ENCODE measurements around the gene TPPP2.
"Not testable (repeated sequence)": the region's sequence is repeated elsewhere in the genome, so short reads cannot be mapped to it uniquely, and the experiment has no call there.

TPPP2 gene

GRCh38 chr14:21039585-21040369, 9.8 kb downstream of the TPPP2 start:
- peak; percentile 63 for DNase-seq

- DNase-seq, result no peak
These were observed 10.4 kb downstream of the TPPP2 start for GRCh38 chr14:21040370-21040925.

GRCh38 chr14:21040941-21041340, 10.9 kb downstream of the TPPP2 start:
- DNase-seq, result not testable (repeated sequence)

GRCh38 chr14:21041676-21042433, 11.8 kb downstream of the TPPP2 start, which contains the start of gene RNASE7:
Gene RNASE7 (plus strand): TSS chr14:21042362. CDS start chr14:21042993, 631 bp downstream.
- no peak for DNase-seq

- no peak for DNase-seq
These were observed 12.9 kb downstream of the TPPP2 start for GRCh38 chr14:21042918-21043317.

GRCh38 chr14:21043387-21043973, 13.5 kb downstream of the TPPP2 start:
- no peak for DNase-seq

- peak; percentile 81 for DNase-seq
These were observed 14.1 kb downstream of the TPPP2 start for GRCh38 chr14:21043974-21044618.

- no peak for DNase-seq
These were observed 17.4 kb downstream of the TPPP2 start for GRCh38 chr14:21047378-21047781.

- no peak for DNase-seq
These were observed 18.6 kb downstream of the TPPP2 start for GRCh38 chr14:21048638-21049037.

- no peak for DNase-seq
These were observed 19.3 kb downstream of the TPPP2 start for GRCh38 chr14:21049271-21049673.

GRCh38 chr14:21050597-21050996, 20.6 kb downstream of the TPPP2 start:
- no peak for DNase-seq

- DNase-seq, result no peak
These were observed 23.4 kb downstream of the TPPP2 start for GRCh38 chr14:21053184-21054122.

GRCh38 chr14:21054123-21054767, 24.2 kb downstream of the TPPP2 start:
- no peak for DNase-seq

- DNase-seq, result no peak
These were observed 24.7 kb downstream of the TPPP2 start for GRCh38 chr14:21054768-21055145.

GRCh38 chr14:21055432-21056117, 25.6 kb downstream of the TPPP2 start:
- DNase-seq, result no peak

- DNase-seq, result no peak
These were observed 26.6 kb downstream of the TPPP2 start for GRCh38 chr14:21056520-21057163.

- DNase-seq, result no peak
These were observed 28.0 kb downstream of the TPPP2 start, which contains the start of gene RNASE8 for GRCh38 chr14:21057803-21058675. Gene RNASE8 (plus strand): TSS chr14:21057822. CDS start chr14:21057893, 71 bp downstream.

- no peak for DNase-seq
These were observed 28.9 kb downstream of the TPPP2 start for GRCh38 chr14:21058903-21059302.
